HepG2 (cell line): ENCODE measurements around the gene TMEM221. TPM values are rescaled to one million over a fixed set of nuclear protein-coding genes. Genes with fewer than 3 reads are reported as not detected.

ENCODE experiments used
- ATF1 ChIP-seq: IDR thresholded peaks from 2 replicates; pipeline ENCODE4 v1.6.1; 2016; ENCODE audit warnings: mild to moderate bottlenecking, control low read depth
- BRCA1 ChIP-seq: sonication (generic); formaldehyde crosslinking; IDR thresholded peaks from 2 replicates; pipeline ENCODE4 v1.4.0; 2020; ENCODE audit warnings: missing genetic modification reagents
- CERS6 ChIP-seq: sonication (generic); formaldehyde crosslinking; IDR thresholded peaks from 2 replicates; pipeline ENCODE4 v1.5.0; 2020; ENCODE audit warnings: missing genetic modification reagents
- DMAP1 ChIP-seq: IDR thresholded peaks from 2 replicates; pipeline ENCODE4 v1.6.1; 2016
- EHMT2 ChIP-seq: fragments of 200-600 bp; sonication (generic); IDR thresholded peaks from 2 replicates; pipeline ENCODE4 v1.7.0; 2017; ENCODE audit warnings: antibody characterized with exemption, low read depth, low read length, borderline replicate concordance
- KAT2B ChIP-seq: fragments of 150-350 bp; IDR thresholded peaks from 2 replicates; pipeline ENCODE4 v1.6.1; 2014; ENCODE audit warnings: low read depth, low read length, borderline replicate concordance
- KAT8 ChIP-seq: IDR thresholded peaks from 2 replicates; pipeline ENCODE4 v1.6.1; 2016; ENCODE audit warnings: missing genetic modification reagents, missing compliant biosample characterization
- PAWR ChIP-seq: sonication (generic); formaldehyde crosslinking; IDR thresholded peaks from 2 replicates; pipeline ENCODE4 v1.4.0; 2020; ENCODE audit warnings: missing genetic modification reagents, mild to moderate bottlenecking, borderline replicate concordance
- PAXIP1 ChIP-seq: sonication (generic); formaldehyde crosslinking; conservative IDR thresholded peaks from 2 replicates; pipeline ENCODE4 v1.4.0; 2020; ENCODE audit warnings: mild to moderate bottlenecking, missing genetic modification reagents, moderate library complexity
- PPARG ChIP-seq: conservative IDR thresholded peaks from 2 replicates; pipeline ENCODE4 v1.6.1; 2016; ENCODE audit warnings: missing biosample characterization, missing genetic modification reagents
- SALL2 ChIP-seq: sonication (generic); formaldehyde crosslinking; IDR thresholded peaks from 2 replicates; pipeline ENCODE4 v1.8.1; 2023; ENCODE audit warnings: mild to moderate bottlenecking, missing genetic modification reagents, inconsistent platforms
- SRSF4 ChIP-seq: fragments of 200-400 bp; formaldehyde crosslinking; IDR thresholded peaks from one replicate; pipeline ENCODE4 v1.6.1; 2018; ENCODE audit warnings: mild to moderate bottlenecking, low read depth, low read length, moderate library complexity; ENCODE audit not compliant: poor library complexity, severe bottlenecking
- THAP7 ChIP-seq: sonication (generic); formaldehyde crosslinking; IDR thresholded peaks from 2 replicates; pipeline ENCODE4 v1.8.1; 2023; ENCODE audit warnings: mild to moderate bottlenecking, missing genetic modification reagents
- ZBTB44 ChIP-seq: sonication (generic); formaldehyde crosslinking; IDR thresholded peaks from 2 replicates; pipeline ENCODE4 v1.4.0; 2020; ENCODE audit warnings: missing genetic modification reagents
- ZNF274 ChIP-seq: sonication (generic); formaldehyde crosslinking; IDR thresholded peaks from 2 replicates; pipeline ENCODE4 v1.5.1; 2020; ENCODE audit warnings: mild to moderate bottlenecking, missing genetic modification reagents
- ZNF530 ChIP-seq: sonication (generic); formaldehyde crosslinking; IDR thresholded peaks from 2 replicates; pipeline ENCODE4 v1.5.0; 2020; ENCODE audit warnings: low read depth, mild to moderate bottlenecking, missing genetic modification reagents
- ZNF557 ChIP-seq: sonication (generic); formaldehyde crosslinking; IDR thresholded peaks from 2 replicates; pipeline ENCODE4 v1.4.0; 2020; ENCODE audit warnings: missing genetic modification reagents
- ZNF768 ChIP-seq: sonication (generic); formaldehyde crosslinking; IDR thresholded peaks from 2 replicates; pipeline ENCODE4 v1.4.0; 2020; ENCODE audit warnings: missing genetic modification reagents
- ZNF841 ChIP-seq: sonication (generic); formaldehyde crosslinking; IDR thresholded peaks from 2 replicates; pipeline ENCODE4 v1.8.1; 2023; ENCODE audit warnings: missing genetic modification reagents, borderline replicate concordance
- polyA plus RNA-seq, 8 experiments: library from polyadenylated mRNA; depleted of rRNA in 3 of 8; stranded (reverse) in 7 of 8; unstranded in 1 of 8; fragments of >200 nt; fragmentation: Illumina TruSeq in 4 of 8; extraction: Trizol in 4 of 8; gene quantifications; 2 replicates each; pipeline versions ENCODE4 v1.2.1 to v1.2.3, GENCODE V29; 2011 to 2016; ENCODE audit warnings: low read depth in 4 of 8, missing spikeins in 1 of 8, mixed read lengths in 1 of 8; ENCODE audit not compliant: insufficient read depth in 1 of 8
- total RNA-seq, 5 experiments: library from RNA; depleted of rRNA; stranded (reverse); fragments of >200 nt; fragmentation: Illumina TruSeq; extraction: Trizol; gene quantifications; 2 replicates each; pipeline ENCODE4 v1.2.3, GENCODE V29; 2016; ENCODE audit warnings: low read depth in 1 of 5

TMEM221 gene
- total and polyA plus RNA-seq, 2 of the 13 experiments (the other 11 are each of a cell fraction or from before 2014, with no cell fraction given), result 0.33 to 0.77 TPM

GRCh38 chr19:17419621-17420474, 28.6 kb downstream of the TMEM221 start, which contains the start of gene MVB12A (continued):
- TF ChIP-seq ZNF841 (no peak), ATF1 (CRISPR knock-in tag) (peak; percentile 81), SRSF4 (no peak), PPARG (CRISPR knock-in tag) (no peak; the same call in 1 of the 2 replicates), KAT2B (no peak), ZNF768 (peak; percentile 13; the same call in 1 of the 2 replicates), ZNF274 (0 out of 2 replicates have a peak, but pooled peaks have one; percentile 14), ZBTB44 (CRISPR knock-in tag) (no peak), THAP7 (CRISPR knock-in tag) (no peak), KAT8 (CRISPR knock-in tag) (peak; percentile 95), SALL2 (CRISPR knock-in tag) (peak; percentile 85), BRCA1 (CRISPR knock-in tag) (peak; percentile 57; the same call in 1 of the 2 replicates), ZNF530 (no peak), CERS6 (CRISPR knock-in tag) (no peak), EHMT2 (no peak), PAWR (CRISPR knock-in tag) (no peak), ZNF557 (CRISPR knock-in tag) (no peak), PAXIP1 (CRISPR knock-in tag) (peak; percentile 35), DMAP1 (CRISPR knock-in tag) (peak; percentile 81)
